SK-N-SH (cell line): ENCODE results near the gene NEK5. TPM values are rescaled to one million over a fixed set of nuclear protein-coding genes. Genes with fewer than 3 reads are reported as not detected.

Experiments used
- CTCF ChIA-PET: fragments of 300-600, 350-600 bp; formaldehyde crosslinking; extraction: SDS; loops from one replicate; lab custom pipeline; 2021; lab: Yijun Ruan, JAX
- POLR2A ChIA-PET: fragments of 350-600 bp; sonication (Branson Sonifier 250); formaldehyde crosslinking; extraction: SDS; loops from one replicate; lab custom pipeline; 2020; ENCODE audit warnings: antibody characterized with exemption, inconsistent platforms; lab: Yijun Ruan, JAX
- DNase-seq: peaks from one replicate; pipeline ENCODE4 v3.0.0; 2012
- H2AFZ ChIP-seq: fragments of 200-600 bp; sonication (generic); 2 replicates; pipeline ENCODE4 v1.8.1; 2016; ENCODE audit warnings: antibody characterized with exemption, mild to moderate bottlenecking, low read depth
- H3F3A ChIP-seq: fragments of 200-600 bp; sonication (generic); replicated peaks from 2 replicates; pipeline ENCODE3; 2016; ENCODE audit warnings: antibody characterized with exemption, mild to moderate bottlenecking; ENCODE audit not compliant: insufficient read depth
- H3K27ac ChIP-seq, 2 experiments: fragments of 200-500 bp in 1 of 2; fragments of 200-600 bp in 1 of 2; sonication (Bioruptor generic) in 1 of 2; sonication (generic), shearing (Covaris generic) in 1 of 2; 2 replicates each; pipeline versions ENCODE4 v1.5.1 to v1.6.1; 2014 to 2016; ENCODE audit warnings: low read depth in 2 of 2, inconsistent platforms in 1 of 2, low read length in 1 of 2, mild to moderate bottlenecking in 1 of 2, mixed read lengths in 1 of 2
- H3K27me3 ChIP-seq: fragments of 200-600 bp; sonication (generic), shearing (Covaris generic); 2 replicates; pipeline ENCODE4 v1.6.1; 2016; ENCODE audit warnings: mixed run types; ENCODE audit not compliant: insufficient read depth
- H3K36me3 ChIP-seq, 2 experiments: fragments of 200-500 bp in 1 of 2; fragments of 200-600 bp in 1 of 2; sonication (Bioruptor generic) in 1 of 2; sonication (generic) in 1 of 2; replicated peaks in 1 of 2; 2 replicates each; pipeline versions ENCODE3 to v1.5.1; 2014 to 2016; ENCODE audit warnings: low read length in 1 of 2, mild to moderate bottlenecking in 1 of 2; ENCODE audit not compliant: insufficient read depth in 2 of 2, control insufficient read depth in 1 of 2
- H3K4me1 ChIP-seq, 2 experiments: fragments of 200-500 bp in 1 of 2; fragments of 200-600 bp in 1 of 2; sonication (Bioruptor generic) in 1 of 2; sonication (generic), shearing (Covaris generic) in 1 of 2; 2 replicates each; pipeline versions ENCODE4 v1.5.1 to v1.6.1; 2014 to 2016; ENCODE audit warnings: low read depth in 1 of 2, low read length in 1 of 2, mixed run types in 1 of 2; ENCODE audit not compliant: insufficient read depth in 2 of 2, control insufficient read depth in 1 of 2
- H3K4me2 ChIP-seq: fragments of 200-600 bp; sonication (generic), shearing (Covaris generic); 2 replicates; pipeline ENCODE4 v1.6.1; 2017; ENCODE audit warnings: mixed run types
- H3K4me3 ChIP-seq, 2 experiments: fragments of 200-500 bp in 1 of 2; fragments of 200-600 bp in 1 of 2; sonication (Bioruptor generic) in 1 of 2; sonication (generic), shearing (Covaris generic) in 1 of 2; 2 replicates each; pipeline versions ENCODE4 v1.5.1 to v1.8.1; 2014 to 2016; ENCODE audit warnings: low read depth in 2 of 2, inconsistent platforms in 1 of 2, low read length in 1 of 2, mild to moderate bottlenecking in 1 of 2, mixed read lengths in 1 of 2, moderate library complexity in 1 of 2
- H3K79me2 ChIP-seq: fragments of 200-600 bp; sonication (generic); 2 replicates; pipeline ENCODE4 v1.8.1; 2017; ENCODE audit warnings: mild to moderate bottlenecking; ENCODE audit not compliant: insufficient read depth
- H3K9ac ChIP-seq: fragments of 200-600 bp; sonication (generic); 2 replicates; pipeline ENCODE4 v1.6.1; 2017; ENCODE audit warnings: mixed run types
- H3K9me2 ChIP-seq: fragments of 200-600 bp; sonication (generic); 2 replicates; pipeline ENCODE4 v1.6.1; 2017; ENCODE audit warnings: mixed run types
- H3K9me3 ChIP-seq: fragments of 200-600 bp; sonication (generic); 2 replicates; pipeline ENCODE4 v1.6.1; 2017; ENCODE audit warnings: mixed run types, mild to moderate bottlenecking, moderate library complexity
- H4K20me1 ChIP-seq: fragments of 200-600 bp; sonication (generic); 2 replicates; pipeline ENCODE4 v1.6.1; 2017; ENCODE audit warnings: mild to moderate bottlenecking, mixed run types; ENCODE audit not compliant: insufficient read depth
- CTCF ChIP-seq: fragments of 200-600 bp; sonication (generic); IDR thresholded peaks from 2 replicates; pipeline ENCODE4 v1.6.1; 2017; ENCODE audit warnings: antibody characterized with exemption, mild to moderate bottlenecking, moderate library complexity
- FOSL2 ChIP-seq: IDR thresholded peaks from 2 replicates; pipeline ENCODE4 v1.4.0; 2012; ENCODE audit warnings: low read depth, mild to moderate bottlenecking, moderate library complexity, borderline replicate concordance
- FOXJ3 ChIP-seq: sonication (generic); formaldehyde crosslinking; IDR thresholded peaks from 2 replicates; pipeline ENCODE4 v1.5.1; 2020; ENCODE audit warnings: mild to moderate bottlenecking, missing genetic modification reagents
- GATA2 ChIP-seq: sonication (generic); formaldehyde crosslinking; IDR thresholded peaks from 2 replicates; pipeline ENCODE4 v1.5.0; 2020; ENCODE audit warnings: mild to moderate bottlenecking, missing genetic modification reagents
- JUND ChIP-seq: IDR thresholded peaks from 2 replicates; pipeline ENCODE4 v1.4.0; 2012
- MAX ChIP-seq: IDR thresholded peaks from 2 replicates; pipeline ENCODE4 v1.4.0; 2012; ENCODE audit warnings: low read depth
- NFIC ChIP-seq: IDR thresholded peaks from 2 replicates; pipeline ENCODE4 v1.4.0; 2012; ENCODE audit warnings: borderline replicate concordance
- POLR2AphosphoS5 ChIP-seq: IDR thresholded peaks from 2 replicates; pipeline ENCODE4 v1.6.1; 2012; ENCODE audit warnings: low read depth, low read length
- TAF1 ChIP-seq: IDR thresholded peaks from 2 replicates; pipeline ENCODE4 v1.6.1; 2012; ENCODE audit warnings: low read depth, mild to moderate bottlenecking, low read length, moderate library complexity, borderline replicate concordance
- TCF12 ChIP-seq: IDR thresholded peaks from 2 replicates; pipeline ENCODE4 v1.4.0; 2012
- YY1 ChIP-seq: IDR thresholded peaks from 2 replicates; pipeline ENCODE4 v1.4.0; 2012; ENCODE audit warnings: low read depth, mild to moderate bottlenecking
- WGBS: methylation state at CpG from one replicate; pipeline ENCODE4 v1.1.6; 2017; ENCODE audit warnings: low lambda C conversion rate; 5-methylcytosine and 5-hydroxymethylcytosine counted together
- polyA plus RNA-seq, 3 experiments: library from polyadenylated mRNA; depleted of rRNA; stranded (reverse); fragments of >200 nt; gene quantifications; 2 replicates each; pipeline ENCODE4 v1.2.3, GENCODE V29; 2012

Gene NEK5
- polyA plus RNA-seq, 1 of the 3 experiments (the other 2 are of a cell fraction) = 0.07 TPM

GRCh38 chr13:52158629-52159158 lies 29.8 kb upstream of the NEK5 start:
- Histone ChIP-seq H3F3A (peaks cover 20% of the 10 kb centered on the region), H2AFZ (peak overlapping the region; percentile 80), H3K4me2 (peak overlapping the region; percentile 82), H3K4me3 (peak overlapping the region; percentile 71 to 83), H4K20me1 (no peaks in the 10 kb centered on the region; the same call in 1 of the 2 replicates), H3K27me3 (no peaks in the 10 kb centered on the region), H3K4me1 (peaks cover 3 to 22% of the 10 kb centered on the region in 2 experiments; a peak in 2 of 4 replicates), H3K9me3 (no peaks in the 10 kb centered on the region), H3K27ac (peak overlapping the region; percentile 59 to 72), H3K9me2 (no peaks in the 10 kb centered on the region), H3K79me2 (0 out of 2 replicates have a peak, but pooled peaks cover 6% of the 10 kb centered on the region), H3K9ac (peak overlapping the region; percentile 83), H3K36me3 (peaks cover 4% of the 10 kb centered on the region in 2 experiments)
- 12% methylated on average over 17 of the region's 17 CpGs for WGBS
- TF ChIP-seq POLR2AphosphoS5 = peak; percentile 43; the same call in 1 of the 2 replicates
- TF ChIP-seq TAF1 = peak; percentile 30
- 0 out of 2 replicates have a peak, but pooled peaks have one; percentile 29 for TF ChIP-seq MAX
- TF ChIP-seq CTCF = no peak
- peak; percentile 54; the same call in 1 of the 2 replicates for TF ChIP-seq YY1
- peak; percentile 58 for DNase-seq
- ChIA-PET CTCF (interaction anchor here (1.5 to 2.7 kb wide), 2 partner anchors 31 to 292 kb away, joined by 3 to 11 read pairs; no protein-coding TSS in a partner anchor), POLR2A (no interaction called here)

GRCh38 chr13:52156724-52157261 lies 27.9 kb upstream of the NEK5 start:
- Histone ChIP-seq H3K4me3 (no peak overlapping the region), H3K4me1 (peaks cover 3 to 14% of the 10 kb centered on the region in 2 experiments; a peak in 2 of 4 replicates), H2AFZ (no peak overlapping the region), H4K20me1 (no peaks in the 10 kb centered on the region; the same call in 1 of the 2 replicates), H3K9me3 (no peaks in the 10 kb centered on the region), H3K4me2 (peak overlapping the region; percentile 82), H3K36me3 (peaks cover 10 to 12% of the 10 kb centered on the region in 2 experiments), H3K27ac (peak overlapping the region in 1 of 2 experiments; percentile 62; a peak in 2 of 4 replicates), H3K79me2 (0 out of 2 replicates have a peak, but pooled peaks cover 6% of the 10 kb centered on the region), H3F3A (peaks cover 13% of the 10 kb centered on the region), H3K9me2 (no peaks in the 10 kb centered on the region), H3K27me3 (no peaks in the 10 kb centered on the region), H3K9ac (no peak overlapping the region)
- POLR2A ChIA-PET = no interaction called here
- TF ChIP-seq NFIC (peak; percentile 23; the same call in 1 of the 2 replicates), FOXJ3 (CRISPR knock-in tag) (no peak), FOSL2 (0 out of 2 replicates have a peak, but pooled peaks have one; percentile 21), JUND (peak; percentile 35; the same call in 1 of the 2 replicates), GATA2 (CRISPR knock-in tag) (no peak), TCF12 (peak; percentile 44; the same call in 1 of the 2 replicates)
- no peak for DNase-seq
- WGBS = 13% methylated on average over 1 of the region's 1 CpG
- CTCF ChIA-PET = interaction anchor here (0.8 to 1.1 kb wide), 2 partner anchors 29 to 361 kb away, joined by 3 to 5 read pairs; no protein-coding TSS in a partner anchor
